WI38 (cell line): ENCODE results near the gene DLX4.

Experiments
- H3K4me3 ChIP-seq: 2 replicates; pipeline ENCODE4 v1.5.1; 2011; ENCODE audit warnings: low read depth, mild to moderate bottlenecking, control low read depth, low read length
- CTCF ChIP-seq: IDR thresholded peaks from 2 replicates; pipeline ENCODE4 v1.5.1; 2012; ENCODE audit warnings: low read depth, mild to moderate bottlenecking, control low read depth, low read length

Gene DLX4

DNA sequence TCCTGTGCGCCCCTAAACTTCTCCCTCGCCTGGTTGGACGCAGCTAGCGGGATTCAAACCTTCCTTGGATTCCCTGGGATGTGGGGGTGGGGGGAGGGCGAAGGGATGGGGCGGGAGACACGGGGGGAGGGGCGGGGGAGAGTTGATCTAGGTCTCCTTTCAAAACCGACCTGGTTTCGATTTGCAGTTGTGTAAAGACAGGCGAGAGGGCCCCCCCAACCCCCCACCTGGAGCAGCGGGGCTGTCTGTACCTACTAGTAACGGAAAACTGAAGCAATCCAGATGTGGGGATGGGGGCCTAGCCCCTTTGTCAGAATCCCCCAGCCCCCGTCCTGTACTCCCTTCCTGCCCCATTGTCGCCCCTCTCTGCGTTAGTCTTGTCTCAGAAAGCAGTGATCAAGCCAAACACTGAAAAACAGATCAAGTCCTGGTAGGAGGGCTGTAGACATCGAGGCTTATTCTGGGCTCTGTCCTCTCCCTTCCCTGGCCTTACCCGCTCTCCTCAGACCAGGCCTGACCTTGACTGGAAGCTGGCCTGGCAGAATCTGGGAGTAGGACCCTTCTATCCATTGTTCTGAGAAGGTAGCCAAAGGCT, 902 bp downstream of the DLX4 start:
- TF ChIP-seq CTCF, result no peak
- H3K4me3 ChIP-seq, result no peak overlapping the region

DNA sequence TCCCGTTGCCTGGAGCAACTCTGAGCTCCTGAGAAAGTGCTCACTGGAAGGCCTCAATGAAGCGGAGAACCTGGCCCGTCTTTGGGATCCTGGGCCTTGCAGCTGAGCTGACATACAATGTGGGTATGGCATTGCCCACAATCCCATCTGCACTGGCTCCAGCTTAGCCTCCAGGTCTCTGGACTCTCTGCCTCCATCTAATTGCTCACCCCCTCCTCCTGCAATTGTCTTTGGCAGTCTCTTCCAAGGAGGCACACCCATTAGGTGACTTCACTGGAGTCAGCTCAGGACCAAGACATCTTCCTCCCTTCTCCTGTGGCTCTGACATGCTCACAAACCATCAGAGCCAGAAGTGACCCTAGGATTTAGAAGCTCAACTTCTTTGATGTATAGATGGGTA, 1.5 kb downstream of the DLX4 start:
- H3K4me3 ChIP-seq, result no peak overlapping the region
- TF ChIP-seq CTCF, result no peak

DNA sequence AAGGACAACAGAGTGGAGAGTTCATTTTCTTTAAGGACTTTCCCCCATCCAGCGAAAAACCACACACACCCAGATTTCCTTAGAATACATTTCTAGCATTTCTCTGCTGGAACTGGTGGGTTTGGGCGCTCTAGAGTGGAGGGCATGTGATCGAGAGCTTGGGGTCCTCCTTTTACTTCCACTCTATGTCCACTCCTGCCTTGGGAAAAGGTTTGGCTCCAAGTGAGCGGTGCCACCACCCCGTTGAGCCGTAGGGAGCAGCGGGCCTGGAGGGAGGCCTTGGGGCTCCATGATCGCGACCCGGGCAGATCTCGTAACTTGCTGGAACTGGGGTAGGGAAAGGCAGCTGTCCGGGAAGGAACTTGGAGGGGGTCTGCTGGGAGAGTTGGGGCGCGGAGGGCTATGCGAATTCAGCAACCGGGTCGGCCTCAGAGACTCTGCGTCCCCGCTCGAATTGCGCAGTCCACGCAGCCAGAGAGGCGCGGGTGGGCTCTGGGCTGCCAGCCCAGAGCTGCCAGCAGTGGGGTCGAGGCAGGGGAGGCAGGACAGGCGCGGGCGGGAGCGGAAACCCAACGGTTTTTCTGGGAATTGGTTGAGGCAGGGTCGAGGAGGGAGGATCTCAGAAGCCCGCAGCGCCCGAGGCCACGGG, 2.3 kb downstream of the DLX4 start:
- no peak for TF ChIP-seq CTCF
- H3K4me3 ChIP-seq, result no peak overlapping the region

GRCh38 chr17:49971848-49972485, 3.0 kb downstream of the DLX4 start:
- H3K4me3 ChIP-seq, result no peak overlapping the region
- no peak for TF ChIP-seq CTCF

- no peak for TF ChIP-seq CTCF
- no peak overlapping the region for H3K4me3 ChIP-seq
Observed at GRCh38 chr17:49972486-49973270, 3.7 kb downstream of the DLX4 start.

GRCh38 chr17:49973271-49973615, 4.3 kb downstream of the DLX4 start:
- no peak overlapping the region for H3K4me3 ChIP-seq
- no peak for TF ChIP-seq CTCF

DNA sequence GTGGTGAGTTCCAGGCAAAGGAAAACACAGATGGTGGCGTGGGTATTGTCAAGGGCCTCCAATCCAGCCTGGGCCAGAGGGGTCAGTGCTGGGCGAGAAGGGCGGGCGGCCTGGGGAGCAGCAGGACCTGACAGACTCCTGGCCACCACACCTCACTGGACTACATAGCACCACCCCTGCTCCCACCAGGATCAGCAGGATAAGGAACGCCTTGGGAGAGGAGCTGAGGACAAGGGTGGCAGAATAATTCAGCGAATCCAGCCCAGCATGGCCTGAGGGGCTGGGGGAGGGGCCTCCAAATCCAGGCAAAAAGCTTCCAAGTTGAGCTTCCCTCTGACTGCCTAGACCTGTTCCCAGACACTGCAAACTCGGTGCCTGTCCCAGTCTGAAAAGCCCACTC, 6.5 kb downstream of the DLX4 start:
- no peak overlapping the region for H3K4me3 ChIP-seq
- no peak for TF ChIP-seq CTCF
